ENCODE results near the gene S100A3.

GRCh38 chr1:153565529-153566374 lies 16.7 kb upstream of the S100A3 start, which contains the start of gene S100A2:
- TF ChIP-seq CTCF (IDR thresholded peaks at IDR 0.05; ENCODE audit: low read depth, low read length) (no peak), EZH2phosphoT487 (IDR thresholded peaks at IDR 0.05; ENCODE audit: low read depth) (no peak)
